ENCODE data around the gene MTLN. TPM values are rescaled to one million over a fixed set of nuclear protein-coding genes. Genes with fewer than 3 reads are reported as not detected.
A peak's percentile ranks its signal among the peaks of the same experiment; 100 is the strongest.
"Not testable (repeated sequence)": the region's sequence is repeated elsewhere in the genome, so short reads cannot be mapped to it uniquely, and the experiment has no call there.

MTLN gene
- 10 to 100 TPM; 68.2 to 88.3 (median 69.9) TPM for total RNA-seq

GRCh38 chr2:110211938-110212858 is at the start of gene MTLN:
MTLN (minus strand) TSS chr2:110212547; CDS start chr2:110212525, 22 bp downstream.
- peak within 1 kb of the TSS; percentile 79 to 87 for H3K27ac ChIP-seq
- DNase-seq (ENCODE audit: low spot score in 2 of 2), result peak; percentile 57 to 62
- H3K4me1 ChIP-seq, result no peaks in the 10 kb centered on the region
- peaks cover 0 to 3% of the 10 kb centered on the region in 2 donors for H3K27me3 ChIP-seq
- no peaks in the 10 kb centered on the region for H3K9me3 ChIP-seq
- TF ChIP-seq POLR2A (IDR thresholded peaks at IDR 0.05) (no peak), POLR2AphosphoS5 (IDR thresholded peaks at IDR 0.05) (peak; percentile 64 to 92 (median 91))
- peak within 1 kb of the TSS; percentile 57 to 81 (median 70) for H3K4me3 ChIP-seq
- intact Hi-C loops (cut with DNase I; ENCODE audit: low total_unique reads), result no loop called here
- no peaks in the 10 kb centered on the region for H3K36me3 ChIP-seq

- H3K9me3 ChIP-seq; H3K4me3 ChIP-seq; H3K4me1 ChIP-seq; H3K27ac ChIP-seq; intact Hi-C loops (cut with DNase I; ENCODE audit: low total_unique reads); DNase-seq (ENCODE audit: low spot score in 2 of 2); H3K27me3 ChIP-seq; H3K36me3 ChIP-seq: not testable (repeated sequence)
Observed at GRCh38 chr2:110261910-110262309, 49.6 kb upstream of the MTLN start.

- H3K4me1 ChIP-seq; H3K27me3 ChIP-seq; DNase-seq (ENCODE audit: low spot score in 2 of 2); H3K36me3 ChIP-seq; H3K27ac ChIP-seq; intact Hi-C loops (cut with DNase I; ENCODE audit: low total_unique reads); H3K4me3 ChIP-seq; H3K9me3 ChIP-seq: not testable (repeated sequence)
Observed at GRCh38 chr2:110248081-110248795, 35.9 kb upstream of the MTLN start.

- H3K27ac ChIP-seq; H3K4me3 ChIP-seq; intact Hi-C loops (cut with DNase I; ENCODE audit: low total_unique reads); H3K36me3 ChIP-seq; H3K9me3 ChIP-seq; DNase-seq (ENCODE audit: low spot score in 2 of 2); H3K4me1 ChIP-seq; H3K27me3 ChIP-seq: not testable (repeated sequence)
Observed at GRCh38 chr2:110245488-110246435, 33.4 kb upstream of the MTLN start.

GRCh38 chr2:110243283-110243682 is 30.9 kb upstream of the MTLN start:
- H3K4me1 ChIP-seq; DNase-seq (ENCODE audit: low spot score in 2 of 2); H3K27me3 ChIP-seq; H3K27ac ChIP-seq; H3K9me3 ChIP-seq; intact Hi-C loops (cut with DNase I; ENCODE audit: low total_unique reads); H3K36me3 ChIP-seq; H3K4me3 ChIP-seq: not testable (repeated sequence)

- intact Hi-C loops (cut with DNase I; ENCODE audit: low total_unique reads); H3K36me3 ChIP-seq; DNase-seq (ENCODE audit: low spot score in 2 of 2); H3K27ac ChIP-seq; H3K4me1 ChIP-seq; H3K27me3 ChIP-seq; H3K9me3 ChIP-seq; H3K4me3 ChIP-seq: not testable (repeated sequence)
Observed at GRCh38 chr2:110234514-110234913, 22.2 kb upstream of the MTLN start.

- DNase-seq (ENCODE audit: low spot score in 2 of 2); H3K9me3 ChIP-seq; H3K36me3 ChIP-seq; H3K4me3 ChIP-seq; intact Hi-C loops (cut with DNase I; ENCODE audit: low total_unique reads); H3K4me1 ChIP-seq; H3K27me3 ChIP-seq; H3K27ac ChIP-seq: not testable (repeated sequence)
Observed at GRCh38 chr2:110229886-110230285, 17.5 kb upstream of the MTLN start.

- DNase-seq (ENCODE audit: low spot score in 2 of 2); H3K4me3 ChIP-seq; H3K9me3 ChIP-seq; H3K27me3 ChIP-seq; intact Hi-C loops (cut with DNase I; ENCODE audit: low total_unique reads); H3K4me1 ChIP-seq; H3K36me3 ChIP-seq; H3K27ac ChIP-seq: not testable (repeated sequence)
Observed at GRCh38 chr2:110222626-110223025, 10.3 kb upstream of the MTLN start.

Data from breast epithelium (tissue), 4 donors.